ENCODE measurements around the gene EIF4EBP3. TPM values are rescaled to one million over a fixed set of nuclear protein-coding genes. Genes with fewer than 3 reads are reported as not detected.

The EIF4EBP3 gene
- total RNA-seq (2022; extraction: Qiagen RNA extraction): 1.3 to 2.8 TPM (median 1.9 TPM) in 5 replicates

DNA sequence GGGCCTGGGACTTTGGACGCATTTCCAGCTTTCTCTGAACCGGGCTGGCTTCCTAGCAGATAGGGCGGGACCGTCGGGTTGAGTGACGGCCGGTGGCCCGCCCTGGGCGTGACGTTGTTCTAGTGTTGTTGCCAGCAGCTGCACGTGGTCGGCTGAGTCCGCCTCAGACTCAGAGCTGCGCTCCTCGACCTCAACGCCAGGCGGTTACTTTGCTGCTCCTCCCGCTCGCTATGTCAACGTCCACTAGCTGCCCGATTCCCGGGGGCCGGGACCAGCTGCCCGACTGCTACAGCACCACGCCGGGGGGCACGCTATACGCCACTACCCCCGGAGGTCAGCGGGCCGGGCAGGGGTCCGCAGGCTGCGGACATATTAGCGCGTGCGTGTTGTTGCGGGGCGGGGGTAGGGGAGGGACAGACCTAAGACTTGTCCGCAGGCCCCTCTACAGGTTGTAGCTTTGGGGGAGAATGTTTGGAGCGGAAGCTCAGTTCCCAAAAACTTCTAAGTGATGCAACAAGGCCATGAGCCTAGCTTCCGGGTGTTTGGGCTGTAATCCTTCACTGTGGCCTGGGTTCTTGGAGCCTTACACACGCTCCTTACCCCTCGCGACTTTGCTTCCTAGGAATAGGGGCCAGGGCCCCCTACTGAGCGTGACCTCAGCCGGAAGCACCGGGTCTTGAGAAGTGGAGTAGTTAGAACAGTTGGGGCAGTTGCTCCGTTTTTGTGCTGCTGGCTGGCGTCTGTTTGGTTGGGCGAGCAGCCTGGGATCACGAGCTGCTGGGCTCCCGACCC lies at the start of gene EIF4EBP3:
Gene EIF4EBP3, plus strand, starts transcription at position 155 of the 792 bp plus-strand sequence. Its CDS starts 76 bp downstream, at position 231.

GRCh38 chr5:140557136-140557805 lies 9.8 kb downstream of the EIF4EBP3 start, which contains the start of gene SRA1:
Gene SRA1 (minus strand): TSS chr5:140557473. CDS start chr5:140557452, 21 bp downstream.

DNA sequence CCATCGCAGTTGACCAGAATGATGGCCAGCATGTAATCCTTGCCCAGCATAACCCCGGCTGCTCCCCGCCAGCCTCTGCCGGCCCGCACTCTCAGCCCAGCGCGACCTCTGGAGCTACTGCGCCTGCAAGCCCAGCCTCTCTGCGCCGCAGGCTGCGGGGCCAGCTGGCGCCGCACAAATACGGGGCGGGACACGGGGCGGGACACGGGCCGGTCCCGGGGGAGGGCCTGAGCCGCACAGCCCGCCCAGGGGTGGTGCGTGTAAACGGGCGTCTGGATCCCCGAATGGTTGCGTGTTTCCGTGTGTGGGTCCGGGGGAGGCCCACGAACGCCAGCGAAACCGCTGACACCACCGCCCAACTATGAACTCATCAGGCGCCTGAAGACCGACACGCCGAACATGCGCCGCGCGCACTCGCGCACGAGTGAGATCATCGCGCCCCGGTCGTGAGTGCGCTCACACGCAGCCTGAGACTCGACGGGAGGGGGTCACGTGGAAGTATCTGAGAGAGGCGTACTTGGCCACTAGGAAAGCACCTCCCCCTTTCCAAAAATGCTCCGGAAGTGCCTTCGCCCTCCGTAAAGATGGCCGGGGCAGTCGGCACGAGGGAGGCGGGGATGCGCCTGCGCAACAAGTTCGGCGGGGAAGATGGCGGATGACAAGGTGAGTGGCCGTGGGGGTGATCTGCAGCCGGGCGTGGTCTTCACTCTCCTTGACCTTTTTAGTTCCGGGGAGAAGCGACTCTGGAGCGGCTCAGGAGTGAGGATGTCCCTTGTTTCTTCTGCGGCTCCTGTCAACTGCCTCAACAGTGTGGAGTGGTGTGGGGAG lies 16.9 kb downstream of the EIF4EBP3 start, which contains the start of the genes APBB3 and SLC35A4:
Gene APBB3, minus strand, starts transcription at position 403 of the 828 bp plus-strand sequence. Its CDS starts 353 bp downstream, at position 50.
Gene SLC35A4, plus strand, starts transcription at position 633 of the 828 bp plus-strand sequence. CDS start 2,342 bp downstream, outside the sequence.

Other genes with a start within 250 kb of the EIF4EBP3 start
- 89.7 to 118 TPM (median 91.5 TPM) in 5 replicates for gene PFDN1, start 244.6 kb upstream of the EIF4EBP3 start, total RNA-seq (2022; extraction: Qiagen RNA extraction)
- 6.0 to 7.3 TPM (median 7.2 TPM) in 5 replicates for gene HBEGF, start 201.1 kb upstream of the EIF4EBP3 start, total RNA-seq (2022; extraction: Qiagen RNA extraction)
- gene SLC4A9, start 187.5 kb upstream of the EIF4EBP3 start, total RNA-seq (2022; extraction: Qiagen RNA extraction): 0.05 to 0.08 TPM in 2 of 5 replicates, not detected in the others
- 46.2 to 52.4 TPM (median 47.8 TPM) in 5 replicates for gene ANKHD1, start 145.8 kb upstream of the EIF4EBP3 start, total RNA-seq (2022; extraction: Qiagen RNA extraction)
- 38.4 to 48.2 TPM (median 43.4 TPM) in 5 replicates for gene SRA1, start 9.8 kb downstream of the EIF4EBP3 start, total RNA-seq (2022; extraction: Qiagen RNA extraction)
- 3.9 to 7.5 TPM (median 6.1 TPM) in 5 replicates for gene APBB3, start 16.9 kb downstream of the EIF4EBP3 start, total RNA-seq (2022; extraction: Qiagen RNA extraction)
- 74.1 to 79.0 TPM (median 75.3 TPM) in 5 replicates for gene SLC35A4, start 17.2 kb downstream of the EIF4EBP3 start, total RNA-seq (2022; extraction: Qiagen RNA extraction)
- gene CD14, start 85.5 kb downstream of the EIF4EBP3 start, total RNA-seq (2022; extraction: Qiagen RNA extraction): 3.4 to 4.7 TPM (median 4.3 TPM) in 5 replicates
- gene TMCO6, start 91.8 kb downstream of the EIF4EBP3 start, total RNA-seq (2022; extraction: Qiagen RNA extraction): 8.4 to 14.4 TPM (median 13.0 TPM) in 5 replicates
- 113 to 119 TPM (median 117 TPM) in 5 replicates for gene NDUFA2, start 100.0 kb downstream of the EIF4EBP3 start, total RNA-seq (2022; extraction: Qiagen RNA extraction)
- gene IK, start 100.2 kb downstream of the EIF4EBP3 start, total RNA-seq (2022; extraction: Qiagen RNA extraction): 86.3 to 123 TPM (median 89.1 TPM) in 5 replicates
- 27.2 to 30.4 TPM (median 27.7 TPM) in 5 replicates for gene WDR55, start 117.2 kb downstream of the EIF4EBP3 start, total RNA-seq (2022; extraction: Qiagen RNA extraction)
- 0.66 to 1.0 TPM (median 0.88 TPM) in 5 replicates for gene DND1, start 125.9 kb downstream of the EIF4EBP3 start, total RNA-seq (2022; extraction: Qiagen RNA extraction)
- gene HARS1, start 143.7 kb downstream of the EIF4EBP3 start, total RNA-seq (2022; extraction: Qiagen RNA extraction): 70.9 to 83.6 TPM (median 77.9 TPM) in 5 replicates
- gene HARS2, start 143.8 kb downstream of the EIF4EBP3 start, total RNA-seq (2022; extraction: Qiagen RNA extraction): 34.5 to 42.6 TPM (median 36.4 TPM) in 5 replicates
- gene ZMAT2, start 152.8 kb downstream of the EIF4EBP3 start, total RNA-seq (2022; extraction: Qiagen RNA extraction): 80.7 to 116 TPM (median 88.0 TPM) in 5 replicates
- gene PCDHA1, start 238.5 kb downstream of the EIF4EBP3 start, total RNA-seq (2022; extraction: Qiagen RNA extraction): 0.06 to 0.23 TPM (median 0.14 TPM) in 5 replicates
- gene PCDHA2, start 247.2 kb downstream of the EIF4EBP3 start, total RNA-seq (2022; extraction: Qiagen RNA extraction): 0.10 TPM in 1 of 5 replicates, not detected in the others

All from A549 treated with Mapracorat at 1 μM for 4 hours (cell line).